HEK293 (cell line): ENCODE results near the gene OSBPL10.
A peak's percentile ranks its signal among the peaks of the same experiment; 100 is the strongest.

Experiments used
- CTCF ChIA-PET: fragments of 350-600 bp; formaldehyde crosslinking; extraction: SDS; loops from one replicate; lab custom pipeline; 2021; ENCODE audit warnings: antibody characterized with exemption; lab: Yijun Ruan, JAX
- POLR2A ChIA-PET: fragments of 300-600 bp; formaldehyde crosslinking; extraction: SDS; loops from one replicate; lab custom pipeline; 2020; ENCODE audit warnings: antibody characterized with exemption, inconsistent platforms; lab: Yijun Ruan, JAX
- H3K27ac ChIP-seq: fragments of 200-500 bp; sonication (Bioruptor generic); 2 replicates; pipeline ENCODE4 v1.5.1; 2014; ENCODE audit warnings: low read depth, low read length, control low read depth, inconsistent platforms; ENCODE audit errors: extremely low read depth
- H3K36me3 ChIP-seq, 2 experiments: fragments of 200-500 bp in 1 of 2; sonication (Bioruptor generic) in 1 of 2; 1 replicate in 1 of 2; 2 replicates in 1 of 2; pipeline ENCODE4 v1.5.1; 2014 to 2017; ENCODE audit warnings: inconsistent platforms in 2 of 2, low read length in 2 of 2; ENCODE audit not compliant: control insufficient read depth in 2 of 2, insufficient read depth in 1 of 2
- H3K4me1 ChIP-seq: fragments of 200-500 bp; sonication (Bioruptor generic); 2 replicates; pipeline ENCODE4 v1.5.1; 2014; ENCODE audit warnings: mild to moderate bottlenecking, low read length, inconsistent platforms; ENCODE audit not compliant: control insufficient read depth, insufficient read depth
- H3K4me3 ChIP-seq: 2 replicates; pipeline ENCODE4 v1.5.1; 2011; ENCODE audit warnings: low read depth, mild to moderate bottlenecking, control low read depth, low read length, moderate library complexity
- H3K9me3 ChIP-seq: fragments of 200-500 bp; sonication (Bioruptor generic); 2 replicates; pipeline ENCODE4 v1.5.1; 2014; ENCODE audit warnings: low read depth, low read length, inconsistent platforms; ENCODE audit not compliant: control insufficient read depth, insufficient read depth
- FEZF1 ChIP-seq: fragments of 450-650 bp; formaldehyde crosslinking; IDR thresholded peaks from 2 replicates; pipeline ENCODE4 v1.5.1; 2016; ENCODE audit warnings: missing biosample characterization, missing genetic modification characterization
- GLI4 ChIP-seq: fragments of 450-650 bp; formaldehyde crosslinking; IDR thresholded peaks from 2 replicates; pipeline ENCODE4 v1.5.1; 2016; ENCODE audit warnings: missing biosample characterization, missing genetic modification characterization
- PRDM10 ChIP-seq: fragments of 450-650 bp; formaldehyde crosslinking; IDR thresholded peaks from 2 replicates; pipeline ENCODE4 v1.5.1; 2016; ENCODE audit warnings: missing biosample characterization, missing genetic modification characterization
- PRDM4 ChIP-seq: fragments of 450-650 bp; formaldehyde crosslinking; IDR thresholded peaks from 2 replicates; pipeline ENCODE4 v1.5.1; 2017; ENCODE audit warnings: missing biosample characterization, missing genetic modification characterization
- REST ChIP-seq: fragments of 450-650 bp; formaldehyde crosslinking; IDR thresholded peaks from 2 replicates; pipeline ENCODE4 v1.5.1; 2016; ENCODE audit warnings: missing biosample characterization, missing genetic modification characterization
- SP2 ChIP-seq: fragments of 450-650 bp; formaldehyde crosslinking; IDR thresholded peaks from 2 replicates; pipeline ENCODE4 v1.5.1; 2016; ENCODE audit warnings: missing biosample characterization, missing genetic modification characterization
- ZBTB1 ChIP-seq: fragments of 450-650 bp; formaldehyde crosslinking; IDR thresholded peaks from 2 replicates; pipeline ENCODE4 v1.5.1; 2016; ENCODE audit warnings: missing biosample characterization, missing genetic modification characterization
- ZNF311 ChIP-seq: fragments of 450-650 bp; formaldehyde crosslinking; IDR thresholded peaks from 2 replicates; pipeline ENCODE4 v1.5.1; 2017; ENCODE audit warnings: missing biosample characterization, missing genetic modification characterization, borderline replicate concordance
- ZNF341 ChIP-seq: fragments of 450-650 bp; formaldehyde crosslinking; IDR thresholded peaks from 2 replicates; pipeline ENCODE4; 2016; ENCODE audit warnings: low read depth, missing biosample characterization, missing genetic modification characterization
- ZNF350 ChIP-seq: fragments of 450-650 bp; formaldehyde crosslinking; IDR thresholded peaks from 2 replicates; pipeline ENCODE4 v1.5.0; 2017; ENCODE audit warnings: missing biosample characterization, mild to moderate bottlenecking, missing genetic modification characterization
- ZNF544 ChIP-seq: fragments of 450-650 bp; formaldehyde crosslinking; IDR thresholded peaks from 2 replicates; pipeline ENCODE4 v1.5.0; 2017; ENCODE audit warnings: missing biosample characterization, missing genetic modification characterization
- ZNF549 ChIP-seq: fragments of 450-650 bp; IDR thresholded peaks from 2 replicates; pipeline ENCODE4 v1.5.1; 2018; ENCODE audit warnings: missing biosample characterization, missing genetic modification characterization, mild to moderate bottlenecking, inconsistent platforms, moderate library complexity
- ZNF623 ChIP-seq: fragments of 450-650 bp; formaldehyde crosslinking; IDR thresholded peaks from 2 replicates; pipeline ENCODE4 v1.5.1; 2016; ENCODE audit warnings: missing biosample characterization, missing genetic modification characterization
- ZSCAN30 ChIP-seq: fragments of 450-650 bp; IDR thresholded peaks from 2 replicates; pipeline ENCODE4 v1.5.1; 2018; ENCODE audit warnings: missing biosample characterization, mild to moderate bottlenecking, missing genetic modification characterization, moderate library complexity
- TF ChIP-seq, protein P1 (sequence below): fragments of 450-650 bp; formaldehyde crosslinking; IDR thresholded peaks from 2 replicates; pipeline ENCODE4 v1.5.1; 2016; ENCODE audit warnings: missing biosample characterization, missing genetic modification characterization

OSBPL10 gene

GRCh38 chr3:31847760-31848159 is 133.3 kb downstream of the OSBPL10 start:
- CTCF ChIA-PET: interaction anchor here (0.7 kb wide), 1 partner anchor 281 kb away, joined by 3 read pairs; no protein-coding TSS in a partner anchor
- no peak for TF ChIP-seq ZNF544 (tag by site-specific recombination)
- TF ChIP-seq ZNF341: peak; percentile 46; the same call in 1 of the 2 replicates
- TF ChIP-seq, all 188 proteins: peak for 1
- H3K27ac ChIP-seq: no peak overlapping the region
- no peaks in the 10 kb centered on the region for H3K9me3 ChIP-seq
- H3K4me3 ChIP-seq: no peak overlapping the region
- no peaks in the 10 kb centered on the region for H3K36me3 ChIP-seq
- H3K4me1 ChIP-seq: no peaks in the 10 kb centered on the region
- POLR2A ChIA-PET: no interaction called here

DNA sequence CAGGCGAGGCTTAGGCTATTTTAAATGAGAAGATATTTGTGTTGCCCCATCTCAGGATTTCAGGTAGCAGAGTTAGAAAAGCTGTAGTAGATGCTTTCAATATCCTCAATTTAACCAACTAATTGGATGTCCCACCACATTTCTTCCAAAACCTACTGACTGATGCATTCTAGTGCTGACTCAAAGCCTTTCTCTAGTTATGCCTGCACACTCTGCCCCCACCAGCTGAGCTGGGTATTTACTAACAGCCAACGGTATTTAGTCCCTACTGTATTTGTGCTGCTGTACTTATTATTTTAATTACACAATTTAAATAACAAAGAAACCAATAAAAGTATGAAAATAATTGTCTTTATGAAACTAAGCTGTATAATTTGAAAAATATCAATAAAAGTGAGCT is 139.5 kb downstream of the OSBPL10 start:
- Histone ChIP-seq H3K4me1 (no peaks in the 10 kb centered on the region), H3K27ac (no peak overlapping the region), H3K4me3 (no peak overlapping the region), H3K9me3 (no peaks in the 10 kb centered on the region), H3K36me3 (no peaks in the 10 kb centered on the region)
- CTCF ChIA-PET: interaction anchor here (0.8 kb wide), 1 partner anchor 117 kb away, joined by 3 read pairs; no protein-coding TSS in a partner anchor
- TF ChIP-seq PRDM10 (tag by site-specific recombination) (no peak), ZNF623 (tag by site-specific recombination) (no peak), ZNF549 (tag by site-specific recombination) (no peak), FEZF1 (tag by site-specific recombination) (no peak), ZNF311 (no peak), ZBTB1 (no peak), PRDM4 (tag by site-specific recombination) (no peak), ZNF350 (no peak), ZSCAN30 (tag by site-specific recombination) (no peak), REST (no peak), GLI4 (tag by site-specific recombination) (no peak), SP2 (tag by site-specific recombination) (no peak)
- TF ChIP-seq, protein P1, sequence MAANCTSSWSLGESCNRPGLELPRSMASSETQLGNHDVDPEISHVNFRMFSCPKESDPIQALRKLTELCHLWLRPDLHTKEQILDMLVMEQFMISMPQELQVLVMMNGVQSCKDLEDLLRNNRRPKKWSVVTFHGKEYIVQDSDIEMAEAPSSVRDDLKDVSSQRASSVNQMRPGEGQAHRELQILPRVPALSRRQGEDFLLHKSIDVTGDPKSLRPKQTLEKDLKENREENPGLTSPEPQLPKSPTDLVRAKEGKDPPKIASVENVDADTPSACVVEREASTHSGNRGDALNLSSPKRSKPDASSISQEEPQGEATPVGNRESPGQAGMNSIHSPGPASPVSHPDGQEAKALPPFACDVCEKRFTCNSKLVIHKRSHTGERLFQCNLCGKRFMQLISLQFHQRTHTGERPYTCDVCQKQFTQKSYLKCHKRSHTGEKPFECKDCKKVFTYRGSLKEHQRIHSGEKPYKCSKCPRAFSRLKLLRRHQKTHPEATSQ (tag by site-specific recombination): no peak
- POLR2A ChIA-PET: no interaction called here
